Activated CD8-positive, alpha-beta memory T cell treated with anti-CD3 and anti-CD28 coated beads for 24 hours (primary cell): ENCODE measurements around the gene EFHC1.
A peak's percentile ranks its signal among the peaks of the same experiment; 100 is the strongest.
"Not testable (repeated sequence)": the region's sequence is repeated elsewhere in the genome, so short reads cannot be mapped to it uniquely, and the experiment has no call there.

Experiments
- DNase-seq: peaks from one replicate; pipeline ENCODE4 v3.0.0-alpha.2; 2020

Gene EFHC1, protein sequence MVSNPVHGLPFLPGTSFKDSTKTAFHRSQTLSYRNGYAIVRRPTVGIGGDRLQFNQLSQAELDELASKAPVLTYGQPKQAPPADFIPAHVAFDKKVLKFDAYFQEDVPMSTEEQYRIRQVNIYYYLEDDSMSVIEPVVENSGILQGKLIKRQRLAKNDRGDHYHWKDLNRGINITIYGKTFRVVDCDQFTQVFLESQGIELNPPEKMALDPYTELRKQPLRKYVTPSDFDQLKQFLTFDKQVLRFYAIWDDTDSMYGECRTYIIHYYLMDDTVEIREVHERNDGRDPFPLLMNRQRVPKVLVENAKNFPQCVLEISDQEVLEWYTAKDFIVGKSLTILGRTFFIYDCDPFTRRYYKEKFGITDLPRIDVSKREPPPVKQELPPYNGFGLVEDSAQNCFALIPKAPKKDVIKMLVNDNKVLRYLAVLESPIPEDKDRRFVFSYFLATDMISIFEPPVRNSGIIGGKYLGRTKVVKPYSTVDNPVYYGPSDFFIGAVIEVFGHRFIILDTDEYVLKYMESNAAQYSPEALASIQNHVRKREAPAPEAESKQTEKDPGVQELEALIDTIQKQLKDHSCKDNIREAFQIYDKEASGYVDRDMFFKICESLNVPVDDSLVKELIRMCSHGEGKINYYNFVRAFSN

DNA sequence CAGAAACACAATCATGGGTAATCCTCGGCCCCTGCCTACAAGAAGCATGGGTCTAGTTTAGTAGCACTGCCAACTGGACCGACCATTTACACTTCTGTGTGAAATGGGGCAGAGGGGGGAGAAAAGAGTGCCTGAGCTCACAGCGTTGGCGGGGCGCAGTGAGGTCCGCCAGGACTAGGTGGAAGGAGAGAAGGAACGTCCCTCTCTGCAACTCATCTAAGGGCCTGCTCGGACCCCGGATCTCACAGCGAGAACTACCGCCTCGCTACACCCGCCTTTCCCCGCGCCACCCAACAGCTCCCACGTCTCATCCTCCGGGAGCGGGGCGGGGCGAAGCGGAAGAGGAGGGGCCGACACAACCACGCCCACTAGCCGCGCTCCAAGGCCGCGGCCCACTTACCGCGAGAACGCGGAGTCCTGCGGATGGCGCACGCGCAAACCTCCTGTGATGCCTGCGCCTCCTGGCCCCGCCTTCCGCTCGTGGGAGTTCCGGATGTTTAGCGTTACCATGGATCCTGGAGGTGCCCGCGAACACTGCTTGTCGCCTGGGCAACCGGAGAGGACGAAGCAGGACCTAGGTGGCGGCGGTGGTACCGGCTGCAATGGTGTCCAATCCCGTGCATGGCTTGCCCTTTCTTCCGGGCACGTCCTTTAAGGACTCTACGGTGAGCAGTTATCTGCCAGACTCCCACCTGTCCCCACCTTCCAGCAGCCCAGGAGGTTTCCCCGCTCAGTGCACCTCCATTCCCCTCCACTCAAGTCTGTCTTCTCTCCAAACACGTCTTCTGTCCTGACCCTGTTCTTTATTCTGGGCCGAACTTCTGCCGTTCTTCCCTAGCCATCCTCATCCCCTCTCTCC is at the start of gene EFHC1:
TSS of gene EFHC1 (plus strand) at position 534 of the 859 bp plus-strand sequence. CDS start at position 603, 69 bp downstream.
- peak; percentile 99 for DNase-seq

DNA sequence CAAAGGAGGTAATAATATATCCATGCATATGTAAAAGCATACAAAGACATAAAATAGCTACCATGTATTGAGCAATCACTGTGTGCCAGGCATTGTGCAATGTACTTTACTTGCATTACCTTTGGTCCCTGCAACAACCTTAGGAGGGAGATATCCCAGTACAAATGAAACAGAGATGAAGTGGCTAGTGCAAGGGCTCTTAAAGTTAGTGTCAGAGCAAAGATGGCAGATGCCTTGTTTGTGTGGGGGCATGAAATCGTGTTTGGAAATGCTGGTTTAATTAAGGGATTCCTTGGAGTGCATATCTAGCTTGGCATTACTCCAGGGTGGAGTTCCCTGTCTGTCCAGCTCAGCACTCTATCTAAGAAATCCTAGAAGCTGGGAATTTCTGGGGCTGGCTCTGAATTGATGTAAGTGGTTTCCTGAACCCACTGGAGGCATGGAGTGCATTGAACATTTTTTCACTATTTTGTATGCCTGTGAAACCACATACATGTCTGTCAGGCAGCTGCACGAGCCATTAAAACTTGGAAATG is 48.4 kb upstream of the EFHC1 start:
- DNase-seq: no peak

DNA sequence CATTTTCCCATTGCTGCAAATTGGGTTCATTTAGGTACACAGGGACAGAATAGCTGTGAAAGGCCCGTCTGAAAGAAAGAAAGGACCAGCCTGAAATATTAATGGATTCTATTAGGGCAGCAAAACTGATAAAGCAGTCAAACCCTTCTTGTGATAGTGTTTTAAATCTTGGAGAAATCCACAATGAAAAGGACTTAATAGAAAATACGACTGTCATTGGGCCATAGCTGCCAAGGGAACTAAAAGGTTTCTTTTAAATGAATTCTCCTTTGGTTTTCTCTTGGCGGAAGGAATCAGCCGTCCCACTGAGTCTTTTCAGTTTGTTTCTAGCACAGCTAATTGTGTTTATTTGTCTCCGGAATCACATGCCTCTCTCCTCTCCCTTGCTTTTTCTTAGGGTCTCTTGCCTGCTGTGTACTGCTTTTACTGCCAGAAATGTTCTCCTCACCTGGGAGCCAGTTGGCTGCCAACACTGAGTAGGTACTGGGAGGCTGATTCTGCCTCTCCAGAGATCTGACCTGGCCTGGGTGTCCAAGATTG is 46.9 kb upstream of the EFHC1 start:
- no peak for DNase-seq

DNA sequence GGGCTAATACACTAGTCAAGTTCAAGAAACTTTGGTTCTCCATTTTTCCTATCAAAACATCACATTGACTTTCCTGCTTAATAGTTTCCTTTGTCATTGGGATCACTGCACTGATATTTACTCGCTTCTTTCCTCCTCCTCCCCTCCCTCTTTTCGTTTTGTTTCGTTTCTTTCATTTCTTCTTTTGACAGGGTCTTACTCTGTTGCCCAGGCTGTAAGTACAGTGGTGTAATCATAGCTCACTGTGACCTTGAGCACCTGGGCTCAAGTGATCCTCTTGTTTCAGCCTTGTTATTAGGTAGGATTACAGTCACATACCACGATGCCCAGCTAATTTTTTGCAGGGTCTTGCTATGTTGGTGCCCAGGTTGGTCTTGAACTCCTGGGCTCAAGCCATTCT is 45.9 kb upstream of the EFHC1 start:
- DNase-seq: no peak

DNA sequence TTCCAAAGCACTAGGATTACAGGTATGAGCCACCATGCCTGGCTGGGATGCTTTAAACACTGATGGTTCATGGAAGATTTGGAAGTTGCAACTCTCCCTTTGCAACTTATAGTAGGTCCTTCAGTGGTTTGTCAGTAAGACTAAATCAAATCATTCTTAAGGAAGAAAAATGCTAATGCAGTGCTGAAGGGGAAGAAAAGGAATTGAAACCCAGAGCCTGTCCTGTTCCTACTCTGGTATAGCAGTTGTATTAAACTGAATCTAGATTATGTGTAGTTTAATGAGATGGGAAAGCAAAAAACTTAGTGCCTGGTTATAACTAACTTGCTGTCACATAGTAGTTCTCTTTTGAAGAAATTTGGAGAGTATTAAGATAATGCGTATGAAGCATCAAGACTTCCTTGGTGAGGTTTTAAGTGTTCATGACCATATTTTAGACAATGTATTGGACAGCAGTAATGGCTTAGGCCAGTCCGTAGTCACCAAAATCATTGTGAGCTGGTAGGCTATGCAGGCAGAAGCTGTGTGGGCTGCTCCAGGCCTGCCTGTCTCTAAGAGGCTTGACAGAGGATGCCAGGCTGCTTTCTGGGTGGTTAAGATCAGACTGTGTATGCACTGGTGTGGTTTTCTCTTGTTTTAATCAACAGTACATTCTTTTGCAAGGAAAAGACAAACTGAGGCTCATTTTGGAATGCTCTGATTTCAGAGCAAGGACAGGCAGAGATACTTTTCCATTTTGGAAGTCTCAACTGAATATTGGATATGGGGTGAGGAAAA is 44.2 kb upstream of the EFHC1 start:
- no peak for DNase-seq

DNA sequence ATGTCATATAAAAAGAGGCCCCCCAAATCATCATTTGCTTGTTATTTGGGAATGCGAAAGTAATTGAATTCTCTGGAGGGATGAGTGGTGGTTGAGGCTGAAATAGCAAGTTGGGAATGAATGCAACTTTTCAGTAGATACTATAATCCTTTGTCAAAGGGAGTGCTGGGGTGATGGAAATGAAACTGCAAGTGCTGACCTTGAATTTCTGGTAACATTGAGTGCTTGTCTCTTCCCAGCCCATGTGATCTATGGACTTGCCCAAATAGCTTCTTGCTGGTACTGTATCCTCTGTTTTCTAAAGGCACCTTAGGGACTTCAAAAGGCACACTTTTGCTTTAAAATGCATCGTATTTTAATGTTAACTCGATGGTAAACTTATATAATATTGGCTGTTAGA is 43.4 kb upstream of the EFHC1 start:
- no peak for DNase-seq

DNA sequence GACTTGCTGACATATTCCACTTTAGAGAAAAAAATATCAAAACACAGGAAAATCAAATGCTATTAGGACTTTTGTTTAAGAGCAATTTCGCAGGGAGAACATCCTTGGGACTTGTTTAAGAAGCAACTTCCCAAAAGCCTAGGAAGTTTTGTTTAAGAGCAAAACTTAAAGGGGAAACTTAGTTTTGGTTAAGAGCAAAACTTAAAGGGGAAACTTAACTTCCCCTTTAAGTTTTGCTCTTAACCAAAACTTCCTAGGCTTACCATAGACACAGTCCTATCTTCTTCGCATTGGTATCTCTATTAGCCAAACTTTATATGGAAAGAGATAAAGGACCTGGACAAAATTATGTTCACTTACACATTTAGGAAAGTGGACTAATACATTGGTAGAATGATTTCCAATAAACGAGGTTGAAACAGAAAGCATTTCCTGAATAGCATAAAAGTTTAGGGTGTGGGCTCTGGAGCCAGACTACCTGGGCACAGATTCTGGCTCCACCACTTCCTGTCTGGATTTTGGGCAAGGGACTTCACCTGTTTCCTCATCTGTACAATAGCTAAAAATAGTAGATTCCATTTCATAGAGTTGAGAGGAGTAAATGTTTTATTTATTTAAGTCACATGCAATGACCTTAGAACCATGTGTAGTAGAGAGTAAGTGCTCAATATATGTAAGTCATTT is 42.5 kb upstream of the EFHC1 start:
- no peak for DNase-seq

DNA sequence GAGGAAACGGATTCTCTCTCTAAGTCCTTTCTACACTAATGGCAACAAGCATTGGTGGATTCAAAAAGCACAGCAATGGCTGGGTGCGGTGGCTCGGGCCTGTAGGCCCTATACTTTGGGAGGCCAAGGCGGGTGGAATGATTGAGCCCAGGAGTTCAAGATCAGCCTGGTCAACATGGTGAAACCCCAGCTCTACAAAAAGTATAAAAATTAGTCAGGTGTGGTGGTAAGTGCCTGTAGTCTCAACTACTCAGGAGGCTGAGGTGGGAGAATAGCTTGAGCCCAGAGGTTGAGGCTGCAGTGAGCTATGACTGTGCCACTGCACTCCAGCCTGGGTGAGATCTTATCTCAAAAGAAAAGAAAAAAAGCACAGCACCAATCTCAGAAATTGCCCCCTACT is 38.9 kb upstream of the EFHC1 start:
- DNase-seq: no peak

DNA sequence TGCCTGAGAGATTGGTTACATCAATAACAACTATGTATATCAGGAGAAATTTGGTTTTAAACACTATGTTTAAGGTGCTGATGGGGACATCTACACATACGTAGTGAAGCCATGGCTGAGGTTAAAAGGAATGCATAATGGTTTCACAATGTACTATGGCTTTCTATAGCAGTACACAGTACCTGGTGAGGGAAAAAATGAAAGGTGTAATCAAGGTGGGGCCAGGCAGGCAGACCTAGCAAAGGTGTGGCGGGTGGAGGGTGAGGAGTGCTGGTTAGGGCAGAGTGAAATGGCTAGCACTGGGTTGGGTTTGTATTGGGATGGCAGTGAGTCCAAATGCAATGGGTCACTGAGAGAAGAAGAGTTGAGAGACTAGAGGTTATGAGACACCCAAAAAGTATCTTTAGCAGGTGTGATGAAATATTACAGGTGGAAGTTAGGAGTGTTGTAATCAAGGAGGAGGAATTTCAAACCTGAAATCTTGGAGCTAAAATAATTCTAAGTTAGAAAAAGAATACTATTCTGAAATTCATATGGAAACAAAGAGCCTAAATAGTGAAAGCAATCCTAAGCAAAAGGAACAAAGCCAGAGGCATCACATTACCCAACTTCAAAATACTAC is 35.9 kb upstream of the EFHC1 start:
- no peak for DNase-seq

DNA sequence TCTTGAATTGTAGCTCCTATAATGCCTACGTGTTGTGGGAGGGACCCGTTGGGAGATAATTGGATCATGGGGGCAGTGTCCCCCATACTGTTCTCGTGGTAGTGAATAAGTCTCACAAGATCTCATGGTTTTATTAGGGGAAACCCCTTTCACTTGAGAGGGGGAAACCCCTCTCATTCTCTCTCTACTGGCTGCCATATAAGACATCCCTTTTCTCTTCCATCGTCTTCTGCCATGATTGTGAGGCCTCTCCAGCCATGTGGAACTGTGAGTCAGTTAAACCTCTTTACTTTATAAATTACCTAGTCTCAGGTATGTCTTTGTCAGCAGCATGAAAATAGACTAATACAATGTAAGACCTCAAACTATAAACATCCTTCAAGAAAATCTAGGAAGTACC is 35.1 kb upstream of the EFHC1 start:
- no peak for DNase-seq

DNA sequence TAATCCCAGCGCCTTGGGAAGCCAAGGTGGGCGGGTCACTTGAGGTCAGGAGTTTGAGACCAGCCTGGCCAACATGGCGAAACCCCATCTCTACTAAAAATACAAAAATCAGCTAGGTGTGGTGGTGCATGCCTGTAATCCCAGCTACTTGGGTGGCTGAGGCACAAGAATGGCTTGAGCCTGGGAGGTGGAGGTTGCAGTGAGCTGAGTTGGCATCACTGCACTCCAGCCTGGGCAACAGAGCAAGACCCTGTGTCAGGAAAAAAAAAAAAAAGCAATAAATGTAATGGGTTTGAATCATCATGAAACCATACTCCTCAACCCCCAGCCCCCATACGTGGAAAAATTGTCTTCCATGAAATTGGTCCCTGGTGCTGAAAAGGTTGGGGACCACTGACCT is 32.0 kb upstream of the EFHC1 start:
- not testable (repeated sequence) for DNase-seq

DNA sequence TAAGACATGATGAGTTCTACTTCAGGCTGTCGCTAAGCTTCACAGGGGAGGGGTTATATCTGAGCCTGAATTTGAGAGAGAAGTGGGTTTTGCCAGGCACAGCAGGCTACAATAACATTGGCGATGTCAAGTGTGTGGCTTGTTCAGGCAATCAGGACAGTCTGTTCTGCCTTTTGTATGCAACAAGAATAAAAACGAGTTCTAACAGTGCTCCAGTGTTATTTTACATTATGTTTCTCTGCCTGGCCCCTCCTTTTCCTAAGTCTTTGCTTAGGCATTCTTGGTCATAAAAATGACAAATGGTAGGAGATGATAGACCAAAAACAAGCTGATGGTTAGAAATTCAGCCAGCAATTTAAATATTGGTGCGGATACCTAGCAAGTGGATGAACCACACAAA is 31.4 kb upstream of the EFHC1 start:
- DNase-seq: no peak

DNA sequence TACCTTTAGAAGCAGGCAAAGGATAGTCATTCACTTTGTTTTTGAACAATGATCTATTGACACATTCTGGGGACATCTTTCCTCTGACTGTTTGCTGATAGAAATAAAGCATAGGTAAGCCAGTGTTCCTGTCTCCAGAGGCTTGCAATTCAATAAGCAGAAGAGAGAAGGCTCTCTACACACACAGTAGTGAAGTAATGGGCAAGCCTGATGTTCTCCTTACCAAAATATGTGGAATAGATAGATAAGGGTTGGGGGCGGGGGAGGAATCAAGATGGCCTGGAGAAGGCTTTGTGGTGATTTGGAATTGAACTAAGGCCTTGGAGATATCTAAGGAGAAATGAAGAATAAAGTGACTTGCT is 30.9 kb upstream of the EFHC1 start:
- DNase-seq: no peak

DNA sequence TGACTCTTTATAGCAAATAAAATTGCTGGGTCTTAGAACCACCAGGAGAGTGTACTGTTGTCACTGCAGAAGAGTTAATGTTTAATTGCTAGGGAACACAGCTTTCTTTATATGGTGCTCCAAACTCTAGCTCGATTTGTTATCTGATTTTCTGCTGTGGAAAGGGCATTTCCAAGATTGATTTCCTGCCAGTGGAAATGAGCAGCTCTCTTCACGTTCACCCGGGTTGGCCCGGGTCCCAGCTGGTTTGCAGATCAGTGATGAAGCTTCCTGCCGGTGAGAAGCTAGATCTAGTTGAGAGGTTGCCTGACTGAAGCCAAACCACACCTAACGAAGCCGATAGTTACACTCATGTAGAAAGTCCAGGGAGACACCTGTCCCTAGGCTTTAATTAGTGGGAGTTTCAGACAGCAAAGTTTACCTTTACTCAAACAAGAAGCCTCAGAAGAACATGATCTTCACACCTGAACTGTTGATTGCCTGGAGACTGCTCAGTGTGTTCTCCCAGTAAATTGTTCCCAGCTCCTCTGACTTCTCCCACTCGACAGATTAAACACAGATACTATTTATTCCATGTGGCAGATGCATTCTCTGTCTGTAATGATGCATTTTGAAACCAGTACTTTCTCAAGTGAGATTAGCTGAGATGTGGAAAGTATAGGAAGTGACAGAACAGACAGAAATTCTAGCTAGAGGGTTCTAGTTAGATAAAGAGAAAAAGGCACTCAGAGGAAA is 30.3 kb upstream of the EFHC1 start:
- DNase-seq: peak; percentile 72

DNA sequence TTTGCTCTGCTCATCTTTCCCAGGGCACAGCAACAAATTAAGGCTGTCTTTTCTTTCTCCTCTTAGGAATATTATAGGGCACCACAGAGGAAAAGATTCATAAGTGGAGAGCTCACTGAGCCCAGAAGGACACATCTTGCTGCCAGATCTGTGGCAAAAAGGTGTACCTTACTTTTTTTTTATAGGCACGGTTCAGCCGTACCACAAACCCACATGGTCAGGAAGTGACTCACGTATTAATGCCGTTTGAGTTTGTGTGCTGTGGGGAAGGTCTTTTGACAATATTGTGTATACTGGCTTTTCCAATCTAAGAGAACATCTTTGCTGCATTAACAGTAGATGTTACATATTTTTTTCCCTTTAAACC is 29.8 kb upstream of the EFHC1 start:
- DNase-seq: no peak

DNA sequence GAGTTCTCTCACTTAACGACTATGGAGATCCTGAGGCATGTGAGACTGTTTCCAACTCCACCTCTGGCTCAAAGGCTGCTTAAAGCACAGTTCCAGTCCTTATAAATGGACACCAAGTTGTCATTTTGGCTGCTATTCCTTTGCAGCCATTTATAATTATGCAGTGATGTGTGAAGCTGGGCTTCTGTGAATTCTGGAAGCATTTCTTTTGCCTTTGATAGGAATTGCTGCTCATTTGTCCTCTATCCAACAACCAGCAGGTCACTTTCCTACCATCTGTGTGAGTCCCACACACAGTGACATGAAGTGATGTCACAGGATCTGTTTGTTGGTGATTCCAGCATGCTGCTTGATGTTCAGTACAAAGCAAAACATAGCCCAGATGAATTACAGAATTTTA is 28.5 kb upstream of the EFHC1 start:
- DNase-seq: no peak

DNA sequence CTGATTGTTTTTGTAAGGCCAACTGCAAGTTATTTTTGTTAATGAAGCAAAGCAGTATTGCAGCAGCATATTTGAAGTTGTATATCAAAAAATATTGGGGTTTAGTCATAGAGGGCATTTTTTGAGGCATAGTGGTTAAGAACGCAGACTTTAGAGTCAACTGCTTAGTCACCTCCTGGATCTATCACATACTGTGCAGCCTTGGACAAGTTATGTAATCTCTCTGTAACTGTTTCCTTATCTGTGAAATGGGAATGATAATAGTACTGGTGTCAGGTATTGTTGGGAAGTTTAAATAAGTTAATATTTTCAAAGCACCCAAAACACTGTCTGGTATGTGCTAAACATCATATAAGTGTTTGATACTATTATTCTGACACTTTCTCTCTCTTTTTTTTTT is 27.2 kb upstream of the EFHC1 start:
- no peak for DNase-seq

DNA sequence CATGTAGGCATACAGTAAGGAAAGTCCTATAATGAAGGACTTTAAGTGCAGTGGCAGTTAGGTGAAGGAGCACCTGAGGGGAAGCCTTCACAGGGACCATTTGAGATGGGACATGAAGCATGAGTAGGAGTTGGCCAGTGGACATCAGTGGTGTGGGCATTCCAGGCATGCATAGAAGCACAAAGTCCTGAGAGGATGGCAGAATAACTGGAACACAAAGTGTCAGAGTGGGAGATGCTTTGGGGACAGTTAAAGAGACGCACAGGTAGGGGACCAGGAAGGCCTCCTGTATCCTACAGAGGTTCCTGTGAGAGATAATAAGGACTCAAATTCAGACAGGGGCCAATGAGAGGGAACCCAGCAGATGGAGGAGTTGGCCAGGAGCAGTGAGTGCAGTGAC is 26.4 kb upstream of the EFHC1 start:
- DNase-seq: no peak

DNA sequence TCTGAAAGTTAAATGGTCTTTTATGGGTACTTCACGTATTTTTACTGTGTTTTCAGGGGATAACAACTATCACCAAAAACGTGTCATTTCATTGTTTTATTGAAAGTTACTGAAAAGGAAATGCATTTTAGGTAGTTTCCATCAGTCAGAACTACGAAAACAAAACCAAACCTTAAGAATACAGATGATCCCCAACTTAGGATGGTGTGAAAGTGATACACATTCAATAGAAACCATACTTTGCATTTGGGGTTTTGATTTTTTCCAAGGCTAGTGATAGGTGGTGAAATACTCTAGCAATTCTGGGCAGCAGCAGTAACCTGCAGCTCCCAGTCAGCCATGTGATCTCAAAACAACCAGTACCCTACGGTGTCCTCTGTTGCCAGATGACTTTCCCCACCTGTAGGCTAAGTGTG is 25.9 kb upstream of the EFHC1 start:
- DNase-seq: no peak

DNA sequence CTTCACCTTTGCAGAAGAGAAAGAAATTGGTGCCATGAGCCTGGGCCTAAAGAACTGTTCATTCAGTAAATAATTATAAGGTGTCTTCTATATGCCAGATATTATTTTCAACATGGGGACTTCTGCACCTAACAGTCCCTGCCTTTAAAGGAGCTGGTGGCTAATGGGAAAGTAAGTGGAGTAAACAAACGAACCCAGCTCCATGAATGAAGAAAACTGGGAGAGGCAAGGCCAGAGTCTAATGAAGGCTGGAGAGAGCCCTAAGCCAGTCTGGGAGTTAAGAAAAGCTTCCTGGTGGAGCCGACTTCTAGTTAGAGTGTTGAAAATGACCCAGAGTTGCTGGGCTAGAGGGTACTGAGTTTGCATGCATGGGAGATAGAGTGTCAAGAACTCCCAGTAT is 24.2 kb upstream of the EFHC1 start:
- no peak for DNase-seq
